ENCODE results near the gene DLG3. TPM values are rescaled to one million over a fixed set of nuclear protein-coding genes. Genes with fewer than 3 reads are reported as not detected.

The DLG3 gene
- total RNA-seq, 1 experiment from 2014 or later = 48.4 TPM

DNA sequence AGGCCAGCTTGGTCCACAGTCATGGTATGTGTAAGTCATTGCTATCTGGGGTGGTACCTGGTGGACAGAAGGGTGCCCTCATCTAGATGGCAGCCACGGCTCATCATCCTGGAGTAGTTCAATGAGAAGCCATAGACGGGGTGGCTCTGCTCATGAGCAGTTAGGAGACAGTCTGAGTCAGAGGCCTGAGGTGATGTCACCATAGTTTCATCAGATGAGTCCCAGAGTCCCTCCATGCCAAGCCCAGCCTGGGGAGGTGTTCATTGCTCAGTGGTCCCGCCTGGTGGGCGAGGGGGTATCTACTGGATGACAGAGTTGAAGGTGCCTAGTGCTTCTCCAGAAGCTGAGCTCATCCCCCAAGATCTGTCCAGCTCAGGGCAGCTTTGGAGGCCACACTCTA, 49.8 kb downstream of the DLG3 start:
- no peaks in the 10 kb centered on the region for H3K27me3 ChIP-seq (ENCODE audit: insufficient read depth, low read length)
- RAD21 ChIA-PET (ENCODE audit: low non-redundant PET in 1 of 2, low total read pairs in 2 of 2, uncharacterized antibody in 2 of 2, unreplicated experiment in 2 of 2) = no interaction called here
- DNase-seq (ENCODE audit: low read depth, low spot score) (no peak), ATAC-seq (no peak)
- no peaks in the 10 kb centered on the region for H3K4me1 ChIP-seq (ENCODE audit: control insufficient read depth in 1 of 2, insufficient read depth in 2 of 2, low read length in 2 of 2)
- H3K79me2 ChIP-seq (ENCODE audit: insufficient read depth, low read length) = no peaks in the 10 kb centered on the region
- CTCF ChIA-PET = no interaction called here
- intact Hi-C loops (cut with micrococcal nuclease) = no loop called here
- POLR2A ChIA-PET = no interaction called here
- no peaks in the 10 kb centered on the region for H3K9me3 ChIP-seq (ENCODE audit: control insufficient read depth in 1 of 2, insufficient read depth in 1 of 2, low read depth in 1 of 2, low read length in 2 of 2)
- H3K27ac ChIP-seq (ENCODE audit: low read depth, low read length) = no peak overlapping the region
- H3K4me3 ChIP-seq (replicated peaks in 1 of 2; ENCODE audit: low read depth in 1 of 2, low read length in 2 of 2) = no peak overlapping the region
- no peaks in the 10 kb centered on the region for H3K9me2 ChIP-seq (ENCODE audit: insufficient read depth)
- no peak overlapping the region for H3K9ac ChIP-seq (ENCODE audit: low read length)
- no peak overlapping the region for H3K4me2 ChIP-seq (ENCODE audit: low read length)
- no TSS peak for BruUV-seq (replicated peaks)
- peaks cover 0 to 2% of the 10 kb centered on the region in 2 experiments; a peak in 2 of 4 replicates for H3K36me3 ChIP-seq (ENCODE audit: control insufficient read depth in 1 of 2, insufficient read depth in 2 of 2, low read length in 2 of 2)
- H2AFZ ChIP-seq (ENCODE audit: low read depth, low read length, poor library complexity, severe bottlenecking) = no peak overlapping the region
- no peaks in the 10 kb centered on the region; the same call in 1 of the 2 replicates for H4K20me1 ChIP-seq (ENCODE audit: insufficient read depth)
- TF ChIP-seq YY1 (IDR thresholded peaks at IDR 0.05; ENCODE audit: extremely low read depth, insufficient replicate concordance, low read depth, low read length) = no peak
- TF ChIP-seq EGR1 (IDR thresholded peaks at IDR 0.05; ENCODE audit: low read depth) = no peak
- TF ChIP-seq ZFX (IDR thresholded peaks at IDR 0.05) = no peak
- TF ChIP-seq RAD21 (IDR thresholded peaks at IDR 0.05; ENCODE audit: low read depth) = no peak
- no peak for TF ChIP-seq ELF1 (IDR thresholded peaks at IDR 0.05; ENCODE audit: borderline replicate concordance, low read depth)
- no peak for TF ChIP-seq TCF7L2 (IDR thresholded peaks at IDR 0.05; ENCODE audit: borderline replicate concordance, extremely low read depth, insufficient read depth, insufficient read length)
- no peak for TF ChIP-seq ZNF274 (IDR thresholded peaks at IDR 0.05; ENCODE audit: low read depth, low read length)
- TF ChIP-seq EZH2 (IDR thresholded peaks at IDR 0.05) = no peak
- TF ChIP-seq SP1 (IDR thresholded peaks at IDR 0.05; ENCODE audit: low read depth) = no peak
- TF ChIP-seq FOSL1 (IDR thresholded peaks at IDR 0.05; ENCODE audit: low read depth) = no peak
- no peak for TF ChIP-seq EZH2phosphoT487 (IDR thresholded peaks at IDR 0.05; ENCODE audit: borderline replicate concordance)
- TF ChIP-seq POLR2AphosphoS5 (IDR thresholded peaks at IDR 0.05; ENCODE audit: low read depth, low read length) = no peak
- TF ChIP-seq, protein P1, sequence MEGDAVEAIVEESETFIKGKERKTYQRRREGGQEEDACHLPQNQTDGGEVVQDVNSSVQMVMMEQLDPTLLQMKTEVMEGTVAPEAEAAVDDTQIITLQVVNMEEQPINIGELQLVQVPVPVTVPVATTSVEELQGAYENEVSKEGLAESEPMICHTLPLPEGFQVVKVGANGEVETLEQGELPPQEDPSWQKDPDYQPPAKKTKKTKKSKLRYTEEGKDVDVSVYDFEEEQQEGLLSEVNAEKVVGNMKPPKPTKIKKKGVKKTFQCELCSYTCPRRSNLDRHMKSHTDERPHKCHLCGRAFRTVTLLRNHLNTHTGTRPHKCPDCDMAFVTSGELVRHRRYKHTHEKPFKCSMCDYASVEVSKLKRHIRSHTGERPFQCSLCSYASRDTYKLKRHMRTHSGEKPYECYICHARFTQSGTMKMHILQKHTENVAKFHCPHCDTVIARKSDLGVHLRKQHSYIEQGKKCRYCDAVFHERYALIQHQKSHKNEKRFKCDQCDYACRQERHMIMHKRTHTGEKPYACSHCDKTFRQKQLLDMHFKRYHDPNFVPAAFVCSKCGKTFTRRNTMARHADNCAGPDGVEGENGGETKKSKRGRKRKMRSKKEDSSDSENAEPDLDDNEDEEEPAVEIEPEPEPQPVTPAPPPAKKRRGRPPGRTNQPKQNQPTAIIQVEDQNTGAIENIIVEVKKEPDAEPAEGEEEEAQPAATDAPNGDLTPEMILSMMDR (IDR thresholded peaks at IDR 0.05 in 2 of 3, conservative IDR thresholded peaks at IDR 0.05 in 1 of 3; ENCODE audit: borderline replicate concordance in 1 of 3, insufficient read depth in 1 of 3, low read depth in 2 of 3, low read length in 2 of 3) = no peak
